AG04450 (cell line): Measurements from ENCODE around the gene AUTS2. TPM values are rescaled to one million over a fixed set of nuclear protein-coding genes. Genes with fewer than 3 reads are reported as not detected.

Experiments
- CTCF ChIA-PET: fragments of 300-600, 350-600 bp; formaldehyde crosslinking; extraction: SDS; loops from one replicate; lab custom pipeline; 2022; ENCODE audit warnings: antibody characterized with exemption, inconsistent platforms; lab: Charles Lee
- POLR2A ChIA-PET: fragments of 350-600 bp; formaldehyde crosslinking; extraction: SDS; loops from one replicate; lab custom pipeline; 2021; ENCODE audit warnings: antibody characterized with exemption, inconsistent platforms; lab: Yijun Ruan, JAX
- DNase-seq: peaks from one replicate; pipeline ENCODE4 v3.0.0-alpha.2; 2011; ENCODE audit warnings: low read depth, low spot score
- H3K27ac ChIP-seq: one replicate; pipeline ENCODE4 v1.5.1; 2012; ENCODE audit warnings: low read depth, low read length, control low read depth
- H3K27me3 ChIP-seq: one replicate; pipeline ENCODE4 v1.6.0; 2012; ENCODE audit warnings: low read length; ENCODE audit not compliant: control insufficient read depth, insufficient read depth
- H3K4me3 ChIP-seq: 2 replicates; pipeline ENCODE4 v1.5.1; 2011; ENCODE audit warnings: mild to moderate bottlenecking, low read depth, low read length, control low read depth
- H3K9me3 ChIP-seq: 2 replicates; pipeline ENCODE4 v1.5.1; 2012; ENCODE audit warnings: low read length; ENCODE audit not compliant: control insufficient read depth, insufficient read depth
- CTCF ChIP-seq: IDR thresholded peaks from 2 replicates; pipeline ENCODE4 v1.5.1; 2011; ENCODE audit warnings: low read depth, low read length, control low read depth, inconsistent platforms
- polyA plus RNA-seq: library from polyadenylated mRNA; depleted of rRNA; stranded (reverse); fragments of >200 nt; gene quantifications from 2 replicates; pipeline ENCODE4 v1.2.3, GENCODE V29; 2011
- small RNA-seq: library from RNA; depleted of rRNA; stranded (forward); fragments of <200 nt; gene quantifications from one replicate; pipeline ENCODE3, GENCODE V24; 2012; ENCODE audit warnings: low read depth; ENCODE audit not compliant: insufficient read length

Gene AUTS2
- polyA plus RNA-seq, 1 experiment: 1.5 TPM

- TF ChIP-seq CTCF: no peak
- ChIA-PET POLR2A (no interaction called here), CTCF (no interaction called here)
- H3K27ac ChIP-seq: no peak overlapping the region
- H3K4me3 ChIP-seq: no peak overlapping the region
- DNase-seq: no peak
- no peaks in the 10 kb centered on the region for H3K27me3 ChIP-seq
- peaks cover 8% of the 10 kb centered on the region; the same call in 1 of the 2 replicates for H3K9me3 ChIP-seq
Observed at GRCh38 chr7:70835658-70836057, 1237.4 kb downstream of the AUTS2 start.

GRCh38 chr7:70836279-70836678 lies 1238.0 kb downstream of the AUTS2 start:
- DNase-seq: no peak
- H3K4me3 ChIP-seq: no peak overlapping the region
- ChIA-PET CTCF (no interaction called here), POLR2A (no interaction called here)
- TF ChIP-seq CTCF: no peak
- peaks cover 8% of the 10 kb centered on the region; the same call in 1 of the 2 replicates for H3K9me3 ChIP-seq
- H3K27me3 ChIP-seq: no peaks in the 10 kb centered on the region
- no peak overlapping the region for H3K27ac ChIP-seq

GRCh38 chr7:70836946-70837345 lies 1238.7 kb downstream of the AUTS2 start:
- Histone ChIP-seq H3K4me3 (no peak overlapping the region), H3K27me3 (no peaks in the 10 kb centered on the region), H3K27ac (no peak overlapping the region), H3K9me3 (peaks cover 8% of the 10 kb centered on the region; the same call in 1 of the 2 replicates)
- no peak for TF ChIP-seq CTCF
- CTCF ChIA-PET: interaction anchor here (3.0 kb wide), 1 partner anchor 8 kb away, joined by 10 read pairs; no protein-coding TSS in a partner anchor
- no peak for DNase-seq
- POLR2A ChIA-PET: no interaction called here

- Histone ChIP-seq H3K9me3 (peaks cover 8% of the 10 kb centered on the region; the same call in 1 of the 2 replicates), H3K27ac (no peak overlapping the region), H3K4me3 (no peak overlapping the region), H3K27me3 (no peaks in the 10 kb centered on the region)
- DNase-seq: no peak
- TF ChIP-seq CTCF: no peak
- POLR2A ChIA-PET: no interaction called here
- CTCF ChIA-PET: interaction anchor here (0.6 to 3.0 kb wide), 2 partner anchors 9 to 31 kb away, joined by 4 to 10 read pairs; no protein-coding TSS in a partner anchor
Observed at GRCh38 chr7:70837589-70837988, 1239.3 kb downstream of the AUTS2 start.

DNA sequence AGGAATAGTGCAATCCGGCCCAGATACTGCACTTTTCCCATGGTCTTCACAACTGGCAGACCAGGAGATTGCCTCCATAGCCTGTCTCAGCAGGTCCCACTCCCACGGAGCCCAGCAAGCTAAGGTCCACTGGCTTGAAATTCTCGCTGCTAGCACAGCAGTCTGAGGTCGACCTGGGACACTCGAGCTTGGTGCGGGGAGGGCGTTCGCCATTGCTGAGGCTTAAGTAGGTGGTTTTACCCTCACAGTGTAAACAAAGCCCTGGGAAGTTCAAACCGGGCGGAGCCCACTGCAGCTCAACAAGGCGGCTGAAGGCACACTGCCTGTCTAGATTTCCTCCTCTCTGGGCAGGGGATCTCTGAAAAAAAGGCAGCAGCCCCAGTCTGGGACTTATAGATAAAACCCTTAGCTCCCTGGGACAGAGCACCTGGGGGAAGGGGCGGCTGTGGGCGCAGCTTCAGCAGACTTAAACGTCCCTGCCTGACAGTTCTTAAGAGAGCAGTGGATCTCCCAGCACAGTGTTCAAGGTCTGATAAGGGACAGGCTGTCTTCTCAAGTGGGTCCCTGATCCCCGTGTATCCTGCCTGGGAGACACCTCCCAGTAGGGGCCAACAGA lies 1240.1 kb downstream of the AUTS2 start:
- no peak for TF ChIP-seq CTCF
- peaks cover 8% of the 10 kb centered on the region; the same call in 1 of the 2 replicates for H3K9me3 ChIP-seq
- ChIA-PET CTCF (interaction anchor here (3.0 kb wide), 1 partner anchor 10 kb away, joined by 10 read pairs; no protein-coding TSS in a partner anchor), POLR2A (no interaction called here)
- DNase-seq: no peak
- H3K4me3 ChIP-seq: no peak overlapping the region
- H3K27ac ChIP-seq: no peak overlapping the region
- no peaks in the 10 kb centered on the region for H3K27me3 ChIP-seq

Small RNA genes within 50 kb of the gene (small RNA-seq; reads per million reads assigned to genes)
- gene AC073873.1: not detected
